Endodermal cell (in vitro differentiated cells): Measurements from ENCODE around the gene FOXE3. TPM values are rescaled to one million over a fixed set of nuclear protein-coding genes. Genes with fewer than 3 reads are reported as not detected.

ENCODE experiments used
- DNase-seq: peaks from one replicate; pipeline ENCODE4 v3.0.0-alpha.2; 2017
- H3K27ac ChIP-seq: 2 replicates; pipeline ENCODE4 v1.5.1; 2013; ENCODE audit warnings: mild to moderate bottlenecking, low read depth, low read length, moderate library complexity
- H3K27me3 ChIP-seq: 2 replicates; pipeline ENCODE4 v1.6.1; 2013; ENCODE audit warnings: mild to moderate bottlenecking, low read length, moderate library complexity; ENCODE audit not compliant: insufficient read depth, control insufficient read depth, poor library complexity, severe bottlenecking
- H3K36me3 ChIP-seq: 2 replicates; pipeline ENCODE4 v1.7.0; 2013; ENCODE audit warnings: mild to moderate bottlenecking, low read length, moderate library complexity; ENCODE audit not compliant: control insufficient read depth, insufficient read depth
- H3K4me1 ChIP-seq: one replicate; pipeline ENCODE4 v1.7.0; 2013; ENCODE audit warnings: low read length; ENCODE audit not compliant: control insufficient read depth, insufficient read depth
- H3K4me3 ChIP-seq: 2 replicates; pipeline ENCODE4 v1.5.1; 2013; ENCODE audit warnings: mild to moderate bottlenecking, low read length, moderate library complexity
- H3K9ac ChIP-seq: 2 replicates; pipeline ENCODE4 v1.6.1; 2013; ENCODE audit warnings: mild to moderate bottlenecking, low read length, moderate library complexity; ENCODE audit not compliant: poor library complexity, severe bottlenecking; ENCODE audit errors: extremely low read depth
- H3K9me3 ChIP-seq: 2 replicates; pipeline ENCODE4 v1.6.1; 2013; ENCODE audit warnings: mild to moderate bottlenecking, low read length, moderate library complexity; ENCODE audit not compliant: control insufficient read depth
- H3K27ac Mint-ChIP-seq: 2 replicates; pipeline ENCODE4 v1.8.0; 2020; ENCODE audit warnings: mixed read lengths
- H3K27me3 Mint-ChIP-seq: 2 replicates; pipeline ENCODE4 v1.8.0; 2021; ENCODE audit warnings: mild to moderate bottlenecking, mixed read lengths; ENCODE audit not compliant: insufficient read depth
- H3K36me3 Mint-ChIP-seq: 2 replicates; pipeline ENCODE4 v1.8.0; 2020; ENCODE audit warnings: low read depth, mixed read lengths
- H3K4me1 Mint-ChIP-seq: 2 replicates; pipeline ENCODE4 v1.8.0; 2020; ENCODE audit warnings: mixed read lengths
- H3K4me3 Mint-ChIP-seq: 2 replicates; pipeline ENCODE4 v1.8.0; 2020; ENCODE audit warnings: mild to moderate bottlenecking, moderate library complexity, mixed read lengths
- H3K9me3 Mint-ChIP-seq: 2 replicates; pipeline ENCODE4 v1.8.0; 2020; ENCODE audit warnings: mild to moderate bottlenecking, mixed read lengths
- WGBS, 2 experiments: methylation state at CpG; one replicate each; pipeline versions ENCODE4 v1.1.5 to v1.1.7; 2013; ENCODE audit warnings: missing lambda C conversion rate in 2 of 2, mixed read lengths in 1 of 2; ENCODE audit not compliant: insufficient coverage in 1 of 2, insufficient read length in 1 of 2; 5-methylcytosine and 5-hydroxymethylcytosine counted together
- total RNA-seq, 2 donors: library from RNA; stranded (reverse); fragmentation: NEBNext Ultra II Directional in 1 of 2; extraction: Animal tissue kit (Norgen Biotek cat#: 25700) in 1 of 2; gene quantifications; 2 replicates in 1 of 2; 3 replicates in 1 of 2; pipeline ENCODE4 v1.2.1, GENCODE V29; 2021
- TF ChIP-seq, protein P1 (sequence below): fragments of 200-600 bp; sonication (generic); conservative IDR thresholded peaks from 2 replicates; pipeline ENCODE4 v1.5.0; 2021; ENCODE audit warnings: antibody characterized with exemption, mild to moderate bottlenecking

FOXE3 gene
- total RNA-seq, 2 donors from 2014 or later = not detected

DNA sequence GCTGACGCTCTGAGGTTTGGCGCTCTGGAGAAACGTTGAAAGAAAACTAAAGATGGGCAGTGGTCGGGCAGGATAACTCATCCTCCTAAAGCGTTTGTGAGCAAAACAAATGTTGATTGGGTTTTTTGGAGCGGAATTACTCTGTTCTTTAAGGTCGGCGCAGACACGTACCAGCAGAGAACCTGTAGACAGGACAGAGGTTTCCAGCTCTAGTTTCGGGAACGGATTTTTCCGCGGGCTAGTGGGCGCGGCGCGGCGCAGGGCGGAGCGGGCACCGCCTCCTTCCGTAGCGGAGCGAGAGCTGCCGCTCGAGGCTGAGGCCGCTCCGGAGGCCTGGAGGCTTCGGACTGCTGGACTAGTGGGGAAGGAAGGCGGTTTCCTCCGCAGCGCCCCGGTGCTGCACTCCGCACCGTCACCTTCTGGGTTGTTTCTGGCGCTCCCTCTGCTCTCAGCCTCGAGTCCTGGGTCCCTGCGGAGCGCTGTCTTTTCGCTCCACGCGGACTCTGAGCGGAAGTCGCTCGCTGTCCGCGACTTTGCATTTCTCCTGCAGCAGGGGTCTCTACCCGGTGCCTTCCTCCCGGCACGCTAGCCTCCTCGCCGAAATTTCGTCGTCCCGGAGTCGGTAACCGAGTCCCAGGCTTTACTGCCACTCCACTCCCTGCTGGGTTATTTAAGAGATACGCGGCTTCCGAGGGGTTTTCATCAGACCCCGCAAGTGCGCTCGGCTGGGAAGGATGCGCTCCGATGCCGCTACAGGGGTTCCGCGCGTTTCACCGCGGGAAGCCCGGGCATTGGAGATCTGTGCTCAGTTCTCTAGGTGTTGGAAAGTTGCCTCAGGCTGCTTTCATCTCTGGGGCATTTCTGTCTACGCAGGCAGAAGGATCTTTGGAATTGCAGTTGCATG lies 28.7 kb downstream of the FOXE3 start:
- Mint-ChIP-seq H3K4me1 (peaks cover 19% of the 10 kb centered on the region), H3K36me3 (no peaks in the 10 kb centered on the region), H3K4me3 (peak overlapping the region; percentile 38), H3K27me3 (no peaks in the 10 kb centered on the region), H3K27ac (no peak overlapping the region), H3K9me3 (no peaks in the 10 kb centered on the region)
- TF ChIP-seq, protein P1, sequence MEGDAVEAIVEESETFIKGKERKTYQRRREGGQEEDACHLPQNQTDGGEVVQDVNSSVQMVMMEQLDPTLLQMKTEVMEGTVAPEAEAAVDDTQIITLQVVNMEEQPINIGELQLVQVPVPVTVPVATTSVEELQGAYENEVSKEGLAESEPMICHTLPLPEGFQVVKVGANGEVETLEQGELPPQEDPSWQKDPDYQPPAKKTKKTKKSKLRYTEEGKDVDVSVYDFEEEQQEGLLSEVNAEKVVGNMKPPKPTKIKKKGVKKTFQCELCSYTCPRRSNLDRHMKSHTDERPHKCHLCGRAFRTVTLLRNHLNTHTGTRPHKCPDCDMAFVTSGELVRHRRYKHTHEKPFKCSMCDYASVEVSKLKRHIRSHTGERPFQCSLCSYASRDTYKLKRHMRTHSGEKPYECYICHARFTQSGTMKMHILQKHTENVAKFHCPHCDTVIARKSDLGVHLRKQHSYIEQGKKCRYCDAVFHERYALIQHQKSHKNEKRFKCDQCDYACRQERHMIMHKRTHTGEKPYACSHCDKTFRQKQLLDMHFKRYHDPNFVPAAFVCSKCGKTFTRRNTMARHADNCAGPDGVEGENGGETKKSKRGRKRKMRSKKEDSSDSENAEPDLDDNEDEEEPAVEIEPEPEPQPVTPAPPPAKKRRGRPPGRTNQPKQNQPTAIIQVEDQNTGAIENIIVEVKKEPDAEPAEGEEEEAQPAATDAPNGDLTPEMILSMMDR = no peak
- Histone ChIP-seq H3K4me1 (peaks cover 8% of the 10 kb centered on the region), H3K4me3 (peak overlapping the region; percentile 71), H3K9me3 (no peaks in the 10 kb centered on the region), H3K36me3 (no peaks in the 10 kb centered on the region), H3K27ac (no peak overlapping the region), H3K9ac (no peak overlapping the region), H3K27me3 (peaks cover 100% of the 10 kb centered on the region)
- peak; percentile 81 for DNase-seq
- WGBS, 2 experiments = 0 to 1% methylated on average over 49 to 73 of the region's 73 CpGs

DNA sequence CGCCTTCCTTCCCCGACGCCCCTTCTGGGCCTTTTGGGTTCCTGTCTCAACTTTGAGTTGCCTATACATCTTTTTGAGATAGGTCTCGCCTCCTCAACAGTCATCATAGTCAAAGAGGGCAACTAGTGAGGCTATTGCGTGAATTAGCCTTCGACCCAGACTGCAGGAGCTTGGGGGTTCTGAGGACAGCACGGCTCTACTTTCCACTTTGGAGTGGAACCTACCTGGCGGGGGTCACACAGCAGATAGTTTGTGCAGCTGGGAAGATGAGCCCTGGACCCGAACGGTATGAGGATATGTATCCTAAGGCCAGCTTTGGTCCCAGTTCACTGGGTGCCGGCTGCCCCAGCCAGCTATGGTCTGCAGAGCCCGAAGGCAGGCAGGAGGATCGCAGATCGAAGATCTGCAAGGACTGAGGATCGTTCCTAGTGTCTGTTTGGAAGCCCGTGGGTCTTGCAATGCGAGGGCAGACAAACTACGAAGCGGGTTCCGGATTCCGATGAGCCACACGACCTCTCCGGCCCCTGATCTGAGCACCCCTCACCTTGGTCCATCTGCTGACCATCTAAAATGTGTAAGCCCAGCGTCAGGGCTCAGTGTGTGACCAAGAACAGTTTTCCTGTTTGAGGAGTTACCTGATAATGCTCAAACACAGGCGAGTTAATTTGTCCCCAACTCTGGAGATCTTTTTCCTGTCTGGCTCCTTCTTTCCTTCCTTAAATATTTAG lies 29.9 kb downstream of the FOXE3 start:
- H3K9me3 ChIP-seq = no peaks in the 10 kb centered on the region
- no peak overlapping the region for H3K4me3 ChIP-seq
- DNase-seq = no peak
- H3K4me1 ChIP-seq = peaks cover 8% of the 10 kb centered on the region
- peaks cover 100% of the 10 kb centered on the region for H3K27me3 ChIP-seq
- H3K4me1 Mint-ChIP-seq = peaks cover 19% of the 10 kb centered on the region
- H3K9me3 Mint-ChIP-seq = no peaks in the 10 kb centered on the region
- H3K27ac ChIP-seq = no peak overlapping the region
- no peak overlapping the region for H3K4me3 Mint-ChIP-seq
- no peaks in the 10 kb centered on the region for H3K36me3 Mint-ChIP-seq
- no peaks in the 10 kb centered on the region for H3K27me3 Mint-ChIP-seq
- H3K9ac ChIP-seq = no peak overlapping the region
- no peaks in the 10 kb centered on the region for H3K36me3 ChIP-seq
- WGBS, 2 experiments = 3 to 9% methylated on average over 20 to 25 of the region's 25 CpGs
- H3K27ac Mint-ChIP-seq = no peak overlapping the region
- TF ChIP-seq, protein P1 = no peak

DNA sequence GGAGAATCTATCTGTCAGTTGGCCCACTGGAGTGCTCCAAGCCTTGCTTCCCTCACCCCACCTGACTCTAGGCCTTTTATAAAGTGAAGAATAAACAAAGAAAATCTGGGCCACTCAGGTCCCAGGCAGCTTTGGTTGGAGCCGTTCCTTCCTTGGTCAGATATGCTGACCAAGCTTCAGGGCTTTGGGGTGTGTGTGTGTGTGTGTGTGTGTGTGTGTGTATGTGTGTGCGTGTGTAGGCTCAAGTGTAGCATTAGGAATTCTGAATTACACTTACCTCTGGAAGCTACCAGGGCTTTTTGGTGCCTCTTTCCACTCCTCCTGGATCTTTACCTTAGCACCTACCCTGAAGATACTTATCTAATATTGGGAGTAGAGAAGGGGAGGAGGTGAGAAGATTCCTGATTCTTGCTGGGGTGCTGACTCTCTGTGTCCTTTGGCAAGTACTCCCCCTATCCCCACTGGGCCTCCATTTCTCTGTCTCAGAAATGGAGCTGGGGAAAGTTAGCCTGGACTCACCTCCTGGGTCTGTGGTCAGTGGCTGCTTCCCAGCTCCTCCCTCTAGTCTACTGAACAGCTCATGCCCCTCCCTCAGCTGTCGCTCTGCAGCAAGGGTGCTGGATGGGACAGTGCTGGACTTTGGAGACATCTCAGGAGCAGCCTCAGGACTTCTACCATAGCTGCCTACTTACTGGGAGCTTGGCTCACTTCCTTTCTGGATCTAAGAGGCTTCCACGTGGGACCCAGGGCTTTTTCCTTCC lies 32.6 kb downstream of the FOXE3 start:
- H3K4me1 ChIP-seq = peaks cover 8% of the 10 kb centered on the region
- Mint-ChIP-seq H3K4me3 (no peak overlapping the region), H3K27me3 (no peaks in the 10 kb centered on the region), H3K4me1 (peaks cover 17% of the 10 kb centered on the region), H3K36me3 (no peaks in the 10 kb centered on the region), H3K27ac (no peak overlapping the region), H3K9me3 (no peaks in the 10 kb centered on the region)
- H3K27ac ChIP-seq = no peak overlapping the region
- no peak overlapping the region for H3K4me3 ChIP-seq
- no peak overlapping the region for H3K9ac ChIP-seq
- WGBS, 2 experiments = 65% methylated on average over 4 of the region's 4 CpGs; no CpG with 5 or more reads in 1 of the 2 experiments
- H3K36me3 ChIP-seq = no peaks in the 10 kb centered on the region
- no peak for DNase-seq
- TF ChIP-seq, protein P1 = no peak
- H3K27me3 ChIP-seq = peaks cover 99% of the 10 kb centered on the region
- H3K9me3 ChIP-seq = no peaks in the 10 kb centered on the region
